Right lobe of liver (tissue), 6 donors: ENCODE measurements around the gene MYO3A. TPM values are rescaled to one million over a fixed set of nuclear protein-coding genes. Genes with fewer than 3 reads are reported as not detected.

Source experiments
- ATAC-seq, 4 donors: fragments of 200-7000 bp; cut with Tn5 transposase; one replicate each; pipeline ENCODE4 v1.9.1; 2020; ENCODE audit warnings: mild to moderate bottlenecking in 4 of 4, moderate library complexity in 4 of 4
- DNase-seq, 3 donors: peaks; one replicate each; pipeline ENCODE4 v3.0.0-alpha.2; 2020
- H3K27ac ChIP-seq, 3 donors: fragments of 200-600 bp; one replicate each; pipeline ENCODE4 v1.8.0; 2022
- H3K27me3 ChIP-seq, 2 donors: fragments of 200-600 bp; one replicate each; pipeline ENCODE4 v1.8.0; 2022
- H3K36me3 ChIP-seq, 4 donors: fragments of 200-600 bp; sonication (generic) in 1 of 4; one replicate each; pipeline versions ENCODE4 v1.5.1 to v1.8.0; 2017 to 2022; ENCODE audit warnings: control low read depth in 1 of 4
- H3K4me1 ChIP-seq, 4 donors: fragments of 200-600 bp; sonication (generic) in 1 of 4; one replicate each; pipeline versions ENCODE4 v1.5.1 to v1.8.0; 2017 to 2022; ENCODE audit warnings: control low read depth in 1 of 4
- H3K4me3 ChIP-seq, 3 donors: fragments of 200-600 bp; one replicate each; pipeline ENCODE4 v1.8.0; 2022
- H3K9me3 ChIP-seq, 4 donors: fragments of 200-600 bp; sonication (generic) in 1 of 4; one replicate each; pipeline versions ENCODE4 v1.5.1 to v1.8.0; 2017 to 2022; ENCODE audit warnings: control low read depth in 1 of 4
- POLR2A ChIP-seq: fragments of 450-650 bp; IDR thresholded peaks from one replicate; pipeline ENCODE4 v1.6.1; 2017; ENCODE audit warnings: antibody characterized with exemption, mild to moderate bottlenecking
- WGBS: methylation state at CpG from one replicate; pipeline ENCODE4 v1.1.6; 2018; ENCODE audit warnings: low coverage, low lambda C conversion rate; ENCODE audit not compliant: insufficient coverage; ENCODE audit errors: missing lambda C conversion rate; 5-methylcytosine and 5-hydroxymethylcytosine counted together
- intact Hi-C, 2 donors: fragments of 100-400 bp; cut with DNase I; formaldehyde crosslinking; loops; one replicate each; pipeline versions ENCODE4 v1.11.2 to v1.14.1; 2022
- total RNA-seq, 6 experiments: library from RNA; depleted of rRNA in 2 of 6; stranded (reverse); fragments of >200 nt in 2 of 6; fragmentation: NEBNext Ultra II Directional in 3 of 6; extraction: Animal tissue kit (Norgen Biotek cat#: 25700) in 3 of 6; gene quantifications; one replicate each; pipeline versions ENCODE4 v1.1.0 to v1.2.4, GENCODE V29; 2016 to 2023
- TF ChIP-seq, protein P1 (sequence below), 4 donors: fragments of 200-600 bp in 3 of 4; fragments of 450-650 bp in 1 of 4; IDR thresholded peaks; one replicate each; pipeline versions ENCODE4 v1.5.1 to v1.8.0; 2016 to 2022; ENCODE audit warnings: antibody characterized with exemption in 4 of 4, mild to moderate bottlenecking in 2 of 4
- donor health status: DM: no; HTN: yes; CAD: no.
- donor health status: DM: no; HTN: no; CAD: no.
- donor health status: DM: no; HTN: no; CAD: no.
- donor health status: DM: no; HTN: yes; CAD: no.
- donor health status: DM: no; HTN: yes; CAD: no.

Gene MYO3A
- total RNA-seq, 6 experiments from 2014 or later = 0.04 to 0.12 (median 0.12) TPM; not detected in 3

DNA sequence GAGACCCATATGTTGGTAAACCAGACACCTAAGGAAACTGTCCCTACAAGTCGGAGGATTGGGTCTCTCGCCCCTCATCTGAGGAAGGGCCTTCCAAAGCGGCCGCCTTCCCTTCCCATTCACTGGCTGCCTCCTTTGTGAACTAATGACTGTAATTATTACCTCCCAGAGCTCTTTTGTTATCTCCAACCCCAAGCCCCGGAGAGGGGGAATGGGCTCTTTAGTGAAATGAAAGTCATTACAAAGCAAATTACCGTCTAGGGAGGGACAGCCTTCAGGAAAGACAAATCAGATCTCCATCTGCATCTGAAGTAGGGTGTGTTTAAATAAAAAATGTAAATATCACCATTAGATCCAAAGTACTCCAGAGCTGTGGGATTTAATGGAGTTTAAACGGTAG, 280.0 kb downstream of the MYO3A start:
- Histone ChIP-seq H3K9me3 (no peaks in the 10 kb centered on the region), H3K4me1 (peaks cover 0 to 22% (median 0%) of the 10 kb centered on the region in 4 donors), H3K27me3 (peaks cover 0 to 45% of the 10 kb centered on the region in 2 donors), H3K4me3 (no peak overlapping the region), H3K36me3 (no peaks in the 10 kb centered on the region), H3K27ac (no peak overlapping the region)
- intact Hi-C loops = no loop called here
- DNase-seq = no peak
- TF ChIP-seq, protein P1, sequence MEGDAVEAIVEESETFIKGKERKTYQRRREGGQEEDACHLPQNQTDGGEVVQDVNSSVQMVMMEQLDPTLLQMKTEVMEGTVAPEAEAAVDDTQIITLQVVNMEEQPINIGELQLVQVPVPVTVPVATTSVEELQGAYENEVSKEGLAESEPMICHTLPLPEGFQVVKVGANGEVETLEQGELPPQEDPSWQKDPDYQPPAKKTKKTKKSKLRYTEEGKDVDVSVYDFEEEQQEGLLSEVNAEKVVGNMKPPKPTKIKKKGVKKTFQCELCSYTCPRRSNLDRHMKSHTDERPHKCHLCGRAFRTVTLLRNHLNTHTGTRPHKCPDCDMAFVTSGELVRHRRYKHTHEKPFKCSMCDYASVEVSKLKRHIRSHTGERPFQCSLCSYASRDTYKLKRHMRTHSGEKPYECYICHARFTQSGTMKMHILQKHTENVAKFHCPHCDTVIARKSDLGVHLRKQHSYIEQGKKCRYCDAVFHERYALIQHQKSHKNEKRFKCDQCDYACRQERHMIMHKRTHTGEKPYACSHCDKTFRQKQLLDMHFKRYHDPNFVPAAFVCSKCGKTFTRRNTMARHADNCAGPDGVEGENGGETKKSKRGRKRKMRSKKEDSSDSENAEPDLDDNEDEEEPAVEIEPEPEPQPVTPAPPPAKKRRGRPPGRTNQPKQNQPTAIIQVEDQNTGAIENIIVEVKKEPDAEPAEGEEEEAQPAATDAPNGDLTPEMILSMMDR (IDR thresholded peaks at IDR 0.05) = no peak
- no peak for TF ChIP-seq POLR2A
- 8% methylated on average over 7 of the region's 7 CpGs for WGBS
- ATAC-seq = no peak

DNA sequence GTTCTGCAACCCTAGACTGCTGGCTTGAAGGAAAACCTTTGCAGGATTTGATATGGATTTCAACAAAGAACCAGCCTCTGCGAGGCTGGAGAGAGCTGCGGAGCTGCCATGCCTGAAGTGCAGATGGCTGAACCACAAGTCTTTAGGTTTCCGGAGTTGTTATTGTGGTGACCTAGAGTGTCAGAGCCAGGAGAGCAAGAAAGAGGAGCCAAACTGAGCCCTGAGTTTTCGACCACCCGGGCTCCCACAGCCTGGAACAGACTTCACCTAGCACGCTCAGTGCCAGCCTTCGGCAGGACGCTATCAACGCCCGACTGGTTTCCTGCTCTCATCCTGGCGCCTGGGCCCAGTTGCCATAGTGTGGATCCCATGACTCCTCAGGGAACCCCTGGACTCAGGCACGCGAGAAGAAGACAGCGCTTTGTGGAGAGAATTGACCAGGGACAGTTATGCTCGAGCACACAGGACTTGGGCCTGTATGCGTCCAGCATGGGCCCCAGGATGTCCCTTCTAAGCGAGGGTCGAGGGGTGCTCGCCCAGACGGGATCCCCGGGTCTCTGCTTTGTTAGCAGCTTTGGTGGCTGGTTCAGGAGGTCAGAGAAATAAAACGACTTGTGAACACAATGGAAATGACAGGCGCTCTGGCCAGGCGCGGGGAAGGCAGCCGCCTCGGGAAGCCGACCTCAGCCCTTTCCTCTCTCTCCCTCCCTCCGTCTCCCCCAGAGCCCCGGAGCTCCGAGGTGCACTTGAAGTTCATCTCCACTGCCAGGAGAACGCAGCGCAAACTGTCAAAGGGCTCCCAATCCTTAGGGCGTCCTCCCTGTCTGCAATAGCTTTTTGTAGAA, 280.7 kb downstream of the MYO3A start:
- no peaks in the 10 kb centered on the region for H3K36me3 ChIP-seq
- no peak overlapping the region for H3K4me3 ChIP-seq
- ATAC-seq = no peak
- no peaks in the 10 kb centered on the region for H3K9me3 ChIP-seq
- peaks cover 0 to 22% (median 0%) of the 10 kb centered on the region in 4 donors for H3K4me1 ChIP-seq
- WGBS = 3% methylated on average over 9 of the region's 34 CpGs
- H3K27me3 ChIP-seq = peaks cover 0 to 51% of the 10 kb centered on the region in 2 donors
- no peak for DNase-seq
- intact Hi-C loops = no loop called here
- no peak overlapping the region for H3K27ac ChIP-seq
- TF ChIP-seq, protein P1 (IDR thresholded peaks at IDR 0.05) = no peak
- TF ChIP-seq POLR2A = no peak

DNA sequence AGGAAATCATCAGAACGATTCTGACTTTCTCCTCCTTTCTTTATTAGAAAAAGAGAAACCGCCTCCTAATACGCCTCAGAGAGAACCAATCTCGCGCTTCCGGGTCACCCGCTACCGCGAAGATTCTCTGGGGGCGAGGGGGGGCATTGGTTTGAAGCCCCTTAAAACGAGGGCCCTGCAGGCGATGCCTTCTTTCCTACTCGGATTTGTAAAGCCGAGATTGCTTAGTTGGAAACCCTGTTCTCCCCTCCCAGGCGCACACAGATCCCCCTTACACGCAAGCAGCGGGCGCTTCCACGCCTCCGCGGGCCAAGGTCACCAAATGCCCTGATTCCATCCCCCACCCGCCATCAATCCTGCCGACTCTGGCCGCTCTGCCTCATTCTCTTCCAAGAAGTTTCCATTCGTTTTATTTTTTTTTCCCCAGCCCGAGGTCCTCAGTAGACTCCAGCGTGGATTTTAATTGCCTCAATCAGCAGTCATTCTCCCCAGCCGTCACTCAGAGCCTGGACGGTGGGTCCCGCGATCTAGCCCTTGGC, 281.4 kb downstream of the MYO3A start:
- DNase-seq (no peak), ATAC-seq (no peak)
- peaks cover 5 to 56% of the 10 kb centered on the region in 2 donors for H3K27me3 ChIP-seq
- H3K9me3 ChIP-seq = no peaks in the 10 kb centered on the region
- intact Hi-C loops = no loop called here
- H3K27ac ChIP-seq = no peak overlapping the region
- no peak overlapping the region for H3K4me3 ChIP-seq
- H3K4me1 ChIP-seq = peaks cover 0 to 22% (median 0%) of the 10 kb centered on the region in 4 donors
- WGBS = 1% methylated on average over 25 of the region's 31 CpGs
- TF ChIP-seq, protein P1 (IDR thresholded peaks at IDR 0.05) = no peak
- no peak for TF ChIP-seq POLR2A
- no peaks in the 10 kb centered on the region for H3K36me3 ChIP-seq

DNA sequence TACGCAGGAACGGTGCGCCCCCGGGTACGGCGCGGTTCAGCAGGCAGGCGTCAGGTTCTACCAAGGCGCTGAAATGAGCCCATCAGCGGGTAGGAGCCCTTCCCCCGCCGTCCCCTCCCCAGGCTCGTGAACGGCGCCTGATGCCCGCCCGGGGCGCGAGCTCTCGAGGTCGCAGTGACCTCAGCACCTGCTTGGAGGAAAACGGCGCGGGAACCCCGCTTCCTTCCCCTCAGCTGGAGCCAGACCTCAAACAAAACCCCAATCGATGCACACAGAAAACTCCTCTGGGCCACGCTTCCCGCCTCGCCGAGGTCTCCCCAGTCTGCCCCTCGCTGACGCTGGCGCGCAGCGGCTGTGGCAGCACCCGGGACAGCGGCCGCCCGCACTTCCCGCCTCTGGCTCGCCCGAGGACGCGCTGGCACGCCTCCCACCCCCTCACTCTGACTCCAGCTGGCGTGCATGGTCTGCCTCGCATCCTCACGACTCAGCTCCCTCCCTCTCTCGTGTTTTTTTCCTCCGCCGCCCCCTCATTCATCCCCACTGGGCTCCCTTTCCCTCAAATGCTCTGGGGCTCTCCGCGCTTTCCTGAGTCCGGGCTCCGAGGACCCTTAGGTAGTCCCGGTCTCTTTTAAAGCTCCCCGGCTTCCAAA, 282.0 kb downstream of the MYO3A start:
- 5% methylated on average over 38 of the region's 57 CpGs for WGBS
- peak in 1 of 3 donors; percentile 33 for DNase-seq
- intact Hi-C loops = no loop called here
- H3K4me1 ChIP-seq = peaks cover 0 to 22% (median 0%) of the 10 kb centered on the region in 4 donors
- H3K4me3 ChIP-seq = no peak overlapping the region
- no peak overlapping the region for H3K27ac ChIP-seq
- peaks cover 5 to 61% of the 10 kb centered on the region in 2 donors for H3K27me3 ChIP-seq
- no peaks in the 10 kb centered on the region for H3K9me3 ChIP-seq
- peak; percentile 28 to 66 (median 48) for ATAC-seq
- no peak for TF ChIP-seq POLR2A
- TF ChIP-seq, protein P1 (IDR thresholded peaks at IDR 0.05) = no peak
- no peaks in the 10 kb centered on the region for H3K36me3 ChIP-seq
